NCI-H2196 treated with DMSO at 0.1 percent for 48 hours (cell line): ENCODE measurements around the gene CREBBP.

Experiments
- DNase-seq: peaks from one replicate; lab custom pipeline; 2025; ENCODE audit not compliant: unreplicated experiment; lab: John Stamatoyannopoulos, UW

Gene CREBBP

GRCh38 chr16:3856367-3857141, 24.0 kb downstream of the CREBBP start:
- no peak for DNase-seq

- DNase-seq: no peak
Observed at GRCh38 chr16:3854750-3855541, 25.6 kb downstream of the CREBBP start.

- no peak for DNase-seq
Observed at GRCh38 chr16:3850544-3850899, 30.0 kb downstream of the CREBBP start.

GRCh38 chr16:3849751-3850543, 30.6 kb downstream of the CREBBP start:
- DNase-seq: no peak

GRCh38 chr16:3846595-3847091, 33.9 kb downstream of the CREBBP start:
- no peak for DNase-seq

- DNase-seq: no peak
Observed at GRCh38 chr16:3846087-3846486, 34.4 kb downstream of the CREBBP start.

- no peak for DNase-seq
Observed at GRCh38 chr16:3842994-3843393, 37.5 kb downstream of the CREBBP start.

- DNase-seq: no peak
Observed at GRCh38 chr16:3841729-3842508, 38.6 kb downstream of the CREBBP start.

- DNase-seq: no peak
Observed at GRCh38 chr16:3839402-3840184, 40.9 kb downstream of the CREBBP start.

GRCh38 chr16:3838600-3839401, 41.7 kb downstream of the CREBBP start:
- no peak for DNase-seq

- no peak for DNase-seq
Observed at GRCh38 chr16:3837851-3838586, 42.5 kb downstream of the CREBBP start.

GRCh38 chr16:3836641-3837040, 43.9 kb downstream of the CREBBP start:
- no peak for DNase-seq

GRCh38 chr16:3835089-3835602, 45.4 kb downstream of the CREBBP start:
- DNase-seq: no peak

GRCh38 chr16:3832668-3833067, 47.8 kb downstream of the CREBBP start:
- DNase-seq: no peak

GRCh38 chr16:3830625-3831254, 49.8 kb downstream of the CREBBP start:
- DNase-seq: no peak

- no peak for DNase-seq
Observed at GRCh38 chr16:3829631-3830536, 50.6 kb downstream of the CREBBP start.

GRCh38 chr16:3825940-3826339, 54.6 kb downstream of the CREBBP start:
- no peak for DNase-seq
